Activated T-cell treated with anti-CD3 and anti-CD28 coated beads for 4 hours (primary cell): ENCODE results near the gene KRTAP9-8.
"Not testable (repeated sequence)": the region's sequence is repeated elsewhere in the genome, so short reads cannot be mapped to it uniquely, and the experiment has no call there.

Source experiments
- DNase-seq: peaks from one replicate; pipeline ENCODE4 v3.0.0-alpha.2; 2020

The KRTAP9-8 gene

DNA sequence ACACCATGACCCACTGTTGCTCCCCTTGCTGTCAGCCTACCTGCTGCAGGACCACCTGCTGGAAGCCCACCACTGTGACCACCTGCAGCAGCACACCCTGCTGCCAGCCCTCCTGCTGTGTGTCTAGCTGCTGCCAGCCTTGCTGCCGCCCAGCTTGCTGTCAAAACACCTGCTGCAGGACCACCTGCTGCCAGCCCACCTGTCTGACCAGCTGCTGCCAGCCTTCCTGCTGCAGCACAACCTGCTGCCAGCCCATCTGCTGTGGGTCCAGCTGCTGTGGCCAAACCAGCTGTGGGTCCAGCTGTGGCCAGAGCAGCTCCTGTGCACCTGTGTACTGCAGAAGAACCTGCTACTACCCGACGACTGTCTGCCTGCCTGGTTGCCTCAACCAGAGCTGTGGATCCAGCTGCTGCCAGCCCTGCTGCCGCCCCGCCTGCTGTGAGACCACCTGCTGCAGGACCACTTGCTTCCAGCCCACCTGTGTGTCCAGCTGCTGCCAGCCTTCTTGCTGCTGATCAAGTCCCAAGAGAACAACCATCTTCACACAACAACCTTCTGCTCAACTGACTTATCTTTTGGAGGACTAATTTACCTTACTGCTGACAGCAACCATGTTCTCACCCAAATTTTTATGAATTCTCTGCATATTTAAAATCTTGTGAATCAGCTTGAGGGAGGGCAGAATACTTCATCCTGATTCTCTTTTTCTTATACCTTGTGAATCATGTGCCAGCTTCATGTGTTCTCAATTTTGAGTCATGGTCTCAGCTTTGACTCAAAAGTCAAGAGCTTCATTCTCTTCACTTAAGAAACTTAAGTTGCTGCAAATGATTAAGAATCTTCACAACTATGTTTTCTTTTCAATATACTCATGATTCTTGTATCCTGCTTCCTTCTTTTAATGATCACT is 17.8 kb downstream of the KRTAP9-8 start, which contains the start of gene KRTAP9-9:
TSS of gene KRTAP9-9 (plus strand) at position 4 of the 910 bp plus-strand sequence.
- not testable (repeated sequence) for DNase-seq

DNA sequence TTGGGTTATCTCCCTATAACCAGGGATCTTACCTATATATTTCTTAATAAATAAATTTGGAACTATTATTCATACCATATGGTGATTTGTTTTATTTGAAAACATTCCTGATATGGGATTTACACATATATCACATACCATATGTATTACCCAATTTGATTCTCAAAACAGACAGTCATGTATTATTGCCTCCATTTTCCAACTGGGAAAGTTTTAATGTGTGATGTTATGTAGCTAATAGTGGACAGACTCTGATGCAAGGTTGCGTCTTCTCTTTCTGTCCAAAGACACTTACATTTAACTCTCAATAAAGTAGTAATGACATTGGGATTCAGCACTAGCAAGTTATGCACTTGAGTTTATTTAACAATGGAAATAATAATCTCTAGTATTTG is 18.5 kb downstream of the KRTAP9-8 start:
- no peak for DNase-seq

GRCh38 chr17:41258406-41258805 is 20.6 kb downstream of the KRTAP9-8 start:
- DNase-seq, result no peak

- DNase-seq, result no peak
Measured at GRCh38 chr17:41263212-41263611, 25.4 kb downstream of the KRTAP9-8 start.

DNA sequence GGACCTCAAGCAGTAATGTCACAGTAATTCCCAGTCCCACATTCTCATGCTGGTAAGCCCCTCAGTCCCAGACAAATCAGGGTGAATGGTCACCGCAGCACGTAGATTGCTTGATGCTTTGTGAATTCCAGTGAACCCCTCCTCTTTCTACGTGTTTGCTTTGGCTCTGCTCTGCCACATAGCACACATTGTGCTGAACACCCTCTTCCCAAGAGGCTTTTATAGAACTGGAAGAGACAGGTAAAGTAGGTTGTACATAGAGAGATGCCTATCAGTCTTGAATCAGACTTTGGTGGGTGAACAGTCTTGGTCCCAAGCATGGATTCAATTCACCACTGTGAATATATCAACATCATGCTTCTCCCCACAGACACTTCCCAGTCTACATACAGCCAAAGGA is 26.8 kb downstream of the KRTAP9-8 start:
- DNase-seq, result no peak

DNA sequence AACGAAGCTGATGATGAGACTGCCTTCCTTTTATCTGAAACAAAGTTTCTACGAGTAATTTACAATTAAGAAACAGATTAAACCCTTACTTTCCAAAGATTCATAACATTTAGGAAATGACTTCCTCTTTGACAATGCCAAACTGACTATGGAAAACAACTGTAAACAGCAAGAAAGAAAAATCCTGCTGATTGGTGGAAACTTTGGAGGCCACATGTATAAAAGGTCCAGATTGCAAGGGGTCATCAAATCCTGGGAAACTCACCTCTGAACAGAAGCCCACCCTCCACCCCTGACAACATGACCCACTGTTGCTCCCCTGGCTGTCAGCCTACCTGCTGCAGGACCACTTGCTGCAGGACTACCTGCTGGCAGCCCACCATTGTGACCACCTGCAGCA is 27.3 kb downstream of the KRTAP9-8 start, which contains the start of gene KRTAP9-6:
TSS of gene KRTAP9-6 (plus strand) at position 301 of the 400 bp plus-strand sequence. CDS start at position 301, 0 bp downstream.
- DNase-seq, result no peak

- DNase-seq, result no peak
Measured at GRCh38 chr17:41267711-41268110, 29.9 kb downstream of the KRTAP9-8 start.

- DNase-seq, result not testable (repeated sequence)
Measured at GRCh38 chr17:41271323-41271722, 33.5 kb downstream of the KRTAP9-8 start.

GRCh38 chr17:41271858-41272257 is 34.1 kb downstream of the KRTAP9-8 start:
- no peak for DNase-seq

DNA sequence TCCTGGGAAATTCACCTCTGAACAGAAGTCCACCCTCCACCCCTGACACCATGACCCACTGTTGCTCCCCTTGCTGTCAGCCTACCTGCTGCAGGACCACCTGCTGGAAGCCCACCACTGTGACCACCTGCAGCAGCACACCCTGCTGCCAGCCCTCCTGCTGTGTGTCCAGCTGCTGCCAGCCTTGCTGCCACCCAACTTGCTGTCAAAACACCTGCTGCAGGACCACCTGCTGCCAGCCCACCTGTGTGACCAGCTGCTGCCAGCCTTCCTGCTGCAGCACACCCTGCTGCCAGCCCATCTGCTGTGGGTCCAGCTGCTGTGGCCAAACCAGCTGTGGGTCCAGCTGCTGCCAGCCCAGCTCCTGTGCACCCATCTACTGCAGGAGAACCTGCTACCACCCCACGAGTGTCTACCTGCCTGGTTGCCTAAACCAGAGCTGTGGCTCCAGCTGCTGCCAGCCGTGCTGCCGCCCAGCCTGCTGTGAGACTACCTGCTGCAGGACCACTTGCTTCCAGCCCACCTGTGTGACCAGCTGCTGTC is 37.9 kb downstream of the KRTAP9-8 start, which contains the start of gene KRTAP9-7:
TSS of gene KRTAP9-7 (plus strand) at position 51 of the 543 bp plus-strand sequence. CDS start at position 51, 0 bp downstream.
- not testable (repeated sequence) for DNase-seq

DNA sequence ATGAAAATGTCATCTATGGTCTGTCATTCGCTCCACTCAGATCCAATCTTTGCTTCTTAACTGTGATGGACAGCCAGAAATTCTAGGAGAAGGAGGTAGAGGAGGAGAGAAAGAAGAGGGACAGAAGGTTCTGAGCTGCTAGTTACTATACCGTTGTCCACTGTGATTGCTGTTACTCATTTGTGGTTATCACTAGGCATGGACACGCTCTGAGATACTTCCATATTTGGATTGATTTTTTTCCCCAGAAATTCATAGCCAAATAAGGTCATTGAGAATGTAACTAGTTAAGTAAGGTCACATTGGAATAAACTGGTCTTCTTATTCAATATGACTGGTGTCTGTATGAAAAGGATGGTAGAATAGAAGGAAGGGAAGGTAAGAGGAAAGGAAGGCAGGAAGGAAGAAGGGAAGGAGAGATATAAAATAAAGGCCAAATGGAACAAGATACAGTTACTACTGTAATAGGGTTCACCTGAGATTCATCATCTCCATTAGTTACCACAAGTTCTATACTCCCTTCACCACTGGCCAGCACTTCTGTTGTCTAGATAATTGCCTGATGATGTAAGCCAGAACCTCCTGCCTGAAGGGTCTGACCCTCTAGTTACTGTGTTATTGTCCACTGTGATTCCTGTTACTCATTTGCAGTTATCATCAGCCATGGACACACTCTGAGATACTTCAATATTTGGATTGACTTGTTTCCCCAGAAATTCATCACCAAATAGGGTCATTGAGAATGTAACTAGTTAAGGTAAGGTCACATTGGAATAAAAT is 40.6 kb downstream of the KRTAP9-8 start:
- DNase-seq, result no peak

DNA sequence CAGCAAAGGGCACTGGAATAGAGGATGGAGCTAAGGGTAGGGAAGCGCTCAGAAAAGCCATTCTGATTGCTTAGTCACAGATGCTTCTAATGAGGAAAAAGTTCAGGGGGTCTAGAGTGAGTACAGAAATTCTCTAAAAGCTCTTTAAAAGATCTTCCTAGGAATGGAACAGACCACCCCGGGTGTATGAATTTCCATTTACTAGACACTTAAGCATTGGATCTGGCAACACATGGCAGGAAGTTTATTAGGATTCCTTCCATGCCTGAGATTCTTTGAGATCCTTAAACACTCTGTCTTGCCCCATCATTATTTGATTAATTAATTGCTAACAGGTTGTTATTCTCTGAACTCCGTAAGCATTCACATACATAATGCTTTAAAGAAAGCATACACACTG is 46.2 kb downstream of the KRTAP9-8 start:
- DNase-seq, result no peak

- DNase-seq, result no peak
Measured at GRCh38 chr17:41284546-41284945, 46.7 kb downstream of the KRTAP9-8 start.

DNA sequence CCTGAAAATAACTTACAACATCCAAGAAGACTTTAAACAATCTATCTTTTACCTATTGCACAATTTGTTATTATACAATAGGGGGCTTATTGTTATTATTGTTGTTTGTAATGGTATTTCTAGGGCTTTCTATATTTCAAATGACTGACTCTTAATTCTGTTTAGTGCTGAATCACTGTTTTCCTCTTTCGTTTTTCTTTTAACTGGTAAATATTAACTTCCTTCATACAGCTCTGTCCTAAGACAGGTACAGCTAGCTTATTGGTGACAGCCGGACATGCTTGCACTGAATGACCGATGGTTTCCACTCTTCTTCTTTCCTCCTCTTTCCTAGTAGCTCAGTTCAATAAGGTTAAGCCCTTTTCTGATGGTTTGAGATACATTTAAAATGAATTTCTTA is 49.3 kb downstream of the KRTAP9-8 start:
- no peak for DNase-seq
